ENCODE measurements around the gene SH2B3. TPM values are rescaled to one million over a fixed set of nuclear protein-coding genes. Genes with fewer than 3 reads are reported as not detected.

Gene SH2B3
- total and polyA plus RNA-seq, 2 of the 13 experiments (the other 11 are each of a cell fraction or from before 2014, with no cell fraction given), result 6.8 to 6.9 TPM

- TF ChIP-seq HNF1B (CRISPR knock-in tag; IDR thresholded peaks at IDR 0.05) (peak; percentile 82), ZSCAN9 (CRISPR knock-in tag; IDR thresholded peaks at IDR 0.05; ENCODE audit: borderline replicate concordance) (no peak), ZFP37 (CRISPR knock-in tag; IDR thresholded peaks at IDR 0.05; ENCODE audit: borderline replicate concordance) (0 out of 2 replicates have a peak, but pooled peaks have one; percentile 43), KIAA2018 (CRISPR knock-in tag; IDR thresholded peaks at IDR 0.05; ENCODE audit: borderline replicate concordance) (no peak), ZNF547 (CRISPR knock-in tag; IDR thresholded peaks at IDR 0.05) (peak; percentile 58; the same call in 1 of the 2 replicates), ZSCAN25 (CRISPR knock-in tag; IDR thresholded peaks at IDR 0.05) (peak; percentile 79; the same call in 1 of the 2 replicates), HOMEZ (CRISPR knock-in tag; IDR thresholded peaks at IDR 0.05; ENCODE audit: low read depth) (peak; percentile 87), ZNF687 (CRISPR knock-in tag; IDR thresholded peaks at IDR 0.05) (peak; percentile 80), ZNF503 (CRISPR knock-in tag; IDR thresholded peaks at IDR 0.05) (peak; percentile 66; the same call in 1 of the 2 replicates), HOXA7 (CRISPR knock-in tag; IDR thresholded peaks at IDR 0.05) (no peak)
Measured at GRCh38 chr12:111405149-111405858, 419 bp upstream of the SH2B3 start (continued).

Measured in HepG2 (cell line).